VCaP (cell line): ENCODE data around the gene DYNC1H1.

Source experiments
- H3K27ac ChIP-seq: fragments of 450-650 bp; 2 replicates; pipeline ENCODE4 v1.5.1; 2017
- CTCF ChIP-seq: fragments of 450-650 bp; conservative IDR thresholded peaks from 2 replicates; pipeline ENCODE4 v1.5.1; 2017; ENCODE audit warnings: mild to moderate bottlenecking, moderate library complexity

The DYNC1H1 gene

GRCh38 chr14:101947577-101947903 is 16.8 kb upstream of the DYNC1H1 start:
- peak overlapping the region; percentile 90 for H3K27ac ChIP-seq
- TF ChIP-seq CTCF, result no peak

- peak overlapping the region; percentile 90 for H3K27ac ChIP-seq
- TF ChIP-seq CTCF, result no peak
These were observed 16.3 kb upstream of the DYNC1H1 start for GRCh38 chr14:101947904-101948665.

- TF ChIP-seq CTCF, result no peak
- H3K27ac ChIP-seq, result peak overlapping the region; percentile 90
These were observed 15.6 kb upstream of the DYNC1H1 start for GRCh38 chr14:101948666-101949216.

- no peak for TF ChIP-seq CTCF
- no peak overlapping the region for H3K27ac ChIP-seq
These were observed 14.3 kb upstream of the DYNC1H1 start for GRCh38 chr14:101950100-101950499.

GRCh38 chr14:101950516-101951215 is 13.7 kb upstream of the DYNC1H1 start:
- no peak for TF ChIP-seq CTCF
- H3K27ac ChIP-seq, result no peak overlapping the region

GRCh38 chr14:101953151-101953550 is 11.2 kb upstream of the DYNC1H1 start:
- no peak for TF ChIP-seq CTCF
- H3K27ac ChIP-seq, result no peak overlapping the region

- TF ChIP-seq CTCF, result no peak
- no peak overlapping the region for H3K27ac ChIP-seq
These were observed 9.9 kb upstream of the DYNC1H1 start for GRCh38 chr14:101954501-101954900.
